GM12865 (cell line): ENCODE data around the gene C15orf61.

Source experiments
- DNase-seq: peaks from one replicate; pipeline ENCODE4 v3.0.0; 2010; ENCODE audit warnings: low read depth
- H3K4me3 ChIP-seq: 2 replicates; pipeline ENCODE4 v1.5.1; 2011; ENCODE audit warnings: mild to moderate bottlenecking, low read depth, low read length, control low read depth
- TF ChIP-seq, protein P1 (sequence below): IDR thresholded peaks from 2 replicates; pipeline ENCODE4 v1.5.1; 2011; ENCODE audit warnings: low read length, control low read depth, low read depth, inconsistent platforms; ENCODE audit not compliant: insufficient read depth; ENCODE audit errors: missing control alignments

Gene C15orf61

GRCh38 chr15:67512933-67513714 lies 7.8 kb upstream of the C15orf61 start:
- H3K4me3 ChIP-seq, result no peak overlapping the region
- DNase-seq, result no peak
- TF ChIP-seq, protein P1, sequence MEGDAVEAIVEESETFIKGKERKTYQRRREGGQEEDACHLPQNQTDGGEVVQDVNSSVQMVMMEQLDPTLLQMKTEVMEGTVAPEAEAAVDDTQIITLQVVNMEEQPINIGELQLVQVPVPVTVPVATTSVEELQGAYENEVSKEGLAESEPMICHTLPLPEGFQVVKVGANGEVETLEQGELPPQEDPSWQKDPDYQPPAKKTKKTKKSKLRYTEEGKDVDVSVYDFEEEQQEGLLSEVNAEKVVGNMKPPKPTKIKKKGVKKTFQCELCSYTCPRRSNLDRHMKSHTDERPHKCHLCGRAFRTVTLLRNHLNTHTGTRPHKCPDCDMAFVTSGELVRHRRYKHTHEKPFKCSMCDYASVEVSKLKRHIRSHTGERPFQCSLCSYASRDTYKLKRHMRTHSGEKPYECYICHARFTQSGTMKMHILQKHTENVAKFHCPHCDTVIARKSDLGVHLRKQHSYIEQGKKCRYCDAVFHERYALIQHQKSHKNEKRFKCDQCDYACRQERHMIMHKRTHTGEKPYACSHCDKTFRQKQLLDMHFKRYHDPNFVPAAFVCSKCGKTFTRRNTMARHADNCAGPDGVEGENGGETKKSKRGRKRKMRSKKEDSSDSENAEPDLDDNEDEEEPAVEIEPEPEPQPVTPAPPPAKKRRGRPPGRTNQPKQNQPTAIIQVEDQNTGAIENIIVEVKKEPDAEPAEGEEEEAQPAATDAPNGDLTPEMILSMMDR, result no peak

- TF ChIP-seq, protein P1, result no peak
- no peak for DNase-seq
- H3K4me3 ChIP-seq, result no peak overlapping the region
These were observed 5.8 kb upstream of the C15orf61 start for GRCh38 chr15:67515090-67515489.

GRCh38 chr15:67515557-67515956 lies 5.4 kb upstream of the C15orf61 start:
- TF ChIP-seq, protein P1, result no peak
- DNase-seq, result no peak
- no peak overlapping the region for H3K4me3 ChIP-seq

DNA sequence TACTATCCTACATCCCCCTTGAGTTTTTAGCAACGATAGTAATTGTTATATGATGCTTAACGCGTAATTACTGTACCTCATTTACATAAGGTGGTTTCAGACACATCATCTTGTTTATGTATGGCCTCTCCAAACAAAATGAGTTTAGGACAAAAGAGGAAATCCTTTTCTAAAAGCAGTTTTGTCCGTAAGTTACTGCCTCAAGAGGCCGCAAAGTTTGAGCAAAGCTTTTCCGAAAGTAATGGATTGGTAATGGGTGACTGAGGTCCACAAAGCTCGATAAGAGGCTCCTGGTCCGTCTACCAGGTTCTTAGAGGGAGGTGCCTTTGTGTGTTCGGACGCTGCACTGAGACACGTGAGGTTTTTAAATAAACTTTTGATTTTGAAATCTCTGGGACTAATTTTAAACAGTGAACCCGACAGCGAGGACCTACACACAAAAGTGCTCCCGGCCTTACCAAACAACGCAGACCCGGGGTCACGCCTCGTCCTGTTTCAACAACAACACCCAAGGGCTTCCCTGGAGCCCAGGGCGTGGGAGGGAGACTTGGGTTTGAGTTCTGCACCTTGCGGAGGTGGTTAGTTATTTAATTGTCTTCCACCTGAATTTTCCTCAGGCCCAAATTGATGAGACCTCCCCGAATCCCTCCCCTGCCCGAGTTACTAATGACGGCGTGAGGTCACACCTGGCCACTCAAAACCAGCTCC lies 456 bp upstream of the C15orf61 start:
- DNase-seq, result no peak
- TF ChIP-seq, protein P1, result no peak
- H3K4me3 ChIP-seq, result peak overlapping the region; percentile 56

DNA sequence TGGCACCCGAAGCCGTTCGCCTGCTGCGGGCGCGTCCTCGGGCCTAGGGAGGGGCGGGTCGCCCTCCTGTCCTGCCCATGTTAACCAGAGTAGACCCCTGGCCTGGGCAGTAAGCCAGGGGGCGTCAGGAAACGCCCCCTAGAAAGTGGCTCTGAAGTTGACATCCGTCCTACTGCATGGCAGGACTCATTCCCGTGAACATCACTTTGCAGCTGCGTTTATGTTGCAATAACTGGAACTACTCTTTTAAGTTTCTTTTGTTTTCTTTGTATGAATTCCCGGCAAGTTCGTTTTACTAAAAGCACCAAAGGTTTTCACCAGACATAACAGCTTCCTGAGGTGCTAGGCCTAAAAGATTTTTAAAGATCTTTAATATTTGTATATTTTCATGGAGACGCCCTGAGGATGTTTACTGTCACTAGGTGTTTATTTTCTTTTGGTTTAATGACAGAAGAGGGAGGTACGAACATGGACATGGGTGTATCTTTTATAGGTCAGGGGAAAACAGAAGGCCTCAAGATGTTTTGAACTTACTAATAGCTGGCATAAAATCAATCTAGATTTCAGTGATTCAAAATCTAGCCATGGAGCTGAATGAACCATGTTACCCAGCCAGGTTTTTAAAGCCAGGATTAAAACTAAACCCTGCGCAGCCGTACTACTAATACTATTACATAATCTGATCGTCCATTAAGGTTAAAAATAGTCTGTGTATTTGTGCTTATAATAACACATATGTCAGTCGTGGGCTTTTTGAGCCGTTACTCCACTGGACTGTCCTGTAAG lies 1.0 kb downstream of the C15orf61 start:
- TF ChIP-seq, protein P1, result no peak
- DNase-seq, result no peak
- H3K4me3 ChIP-seq, result peak overlapping the region; percentile 88

- no peak for DNase-seq
- peak overlapping the region; percentile 88 for H3K4me3 ChIP-seq
- TF ChIP-seq, protein P1, result no peak
These were observed 2.4 kb downstream of the C15orf61 start for GRCh38 chr15:67523330-67523729.
